K562 treated with DMSO at 1 percent for 24 hours (cell line): Measurements from ENCODE around the gene KLK8. TPM values are rescaled to one million over a fixed set of nuclear protein-coding genes. Genes with fewer than 3 reads are reported as not detected.

ENCODE experiments used
- total RNA-seq: library from RNA; unstranded; fragments of 300-600 nt; gene quantifications from 2 replicates; pipeline ENCODE4 v1.2.3, GENCODE V29; 2022; ENCODE audit warnings: low read depth; ENCODE audit not compliant: insufficient read depth

KLK8 gene
- 0.95 and 2.1 TPM in 2 replicates for total RNA-seq

GRCh38 chr19:51001515-51001914, at the start of gene KLK8:
Gene KLK8, minus strand, starts transcription at chr19:51001604. Its CDS starts 437 bp downstream, at chr19:51001167.

DNA sequence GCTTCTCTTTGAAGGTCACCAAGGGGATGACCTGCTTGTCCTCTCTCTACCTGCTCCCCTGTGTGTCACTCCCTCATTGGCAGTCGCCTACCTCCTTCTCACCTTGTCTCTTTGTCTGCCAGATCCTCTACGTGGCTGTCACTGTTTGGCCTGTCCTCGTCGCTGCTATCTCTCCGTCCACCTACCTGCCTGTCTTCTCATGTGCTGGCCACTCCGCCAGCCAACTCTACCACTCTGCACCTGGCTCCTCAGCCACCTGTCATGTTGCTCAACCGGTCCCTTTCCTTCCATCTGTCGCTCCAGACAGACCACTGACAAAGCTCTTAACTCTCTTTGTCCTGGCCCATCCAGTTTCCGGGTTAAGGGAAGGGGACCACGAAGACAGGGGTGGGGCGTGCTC, 33.3 kb upstream of the KLK8 start, which contains the start of gene KLK12:
Gene KLK12 (minus strand): TSS at position 299 of the 400 bp plus-strand sequence. CDS start 381 bp downstream, outside the sequence.

DNA sequence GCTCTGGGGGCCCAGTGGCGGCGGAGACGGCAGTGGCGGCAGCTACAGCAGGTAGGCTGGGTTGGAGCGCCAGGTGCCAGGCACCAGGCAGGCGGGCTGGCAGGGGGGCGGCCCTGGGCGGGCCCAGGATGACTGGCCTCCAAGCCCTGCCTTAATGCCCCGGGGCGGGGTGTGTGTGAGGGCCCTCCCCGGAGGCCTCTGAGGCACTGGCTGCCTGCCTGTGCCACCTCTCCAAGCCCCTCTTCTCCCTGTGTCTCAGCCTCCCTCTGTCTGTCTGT, 25.1 kb upstream of the KLK8 start, which contains the start of gene KLK11:
Gene KLK11 (minus strand): TSS at position 63 of the 278 bp plus-strand sequence. CDS start 985 bp downstream, outside the sequence.

GRCh38 chr19:51019544-51019925, 18.1 kb upstream of the KLK8 start, which contains the start of gene KLK10:
Gene KLK10, minus strand, starts transcription at chr19:51019709. Its CDS starts 579 bp downstream, at chr19:51019130.

DNA sequence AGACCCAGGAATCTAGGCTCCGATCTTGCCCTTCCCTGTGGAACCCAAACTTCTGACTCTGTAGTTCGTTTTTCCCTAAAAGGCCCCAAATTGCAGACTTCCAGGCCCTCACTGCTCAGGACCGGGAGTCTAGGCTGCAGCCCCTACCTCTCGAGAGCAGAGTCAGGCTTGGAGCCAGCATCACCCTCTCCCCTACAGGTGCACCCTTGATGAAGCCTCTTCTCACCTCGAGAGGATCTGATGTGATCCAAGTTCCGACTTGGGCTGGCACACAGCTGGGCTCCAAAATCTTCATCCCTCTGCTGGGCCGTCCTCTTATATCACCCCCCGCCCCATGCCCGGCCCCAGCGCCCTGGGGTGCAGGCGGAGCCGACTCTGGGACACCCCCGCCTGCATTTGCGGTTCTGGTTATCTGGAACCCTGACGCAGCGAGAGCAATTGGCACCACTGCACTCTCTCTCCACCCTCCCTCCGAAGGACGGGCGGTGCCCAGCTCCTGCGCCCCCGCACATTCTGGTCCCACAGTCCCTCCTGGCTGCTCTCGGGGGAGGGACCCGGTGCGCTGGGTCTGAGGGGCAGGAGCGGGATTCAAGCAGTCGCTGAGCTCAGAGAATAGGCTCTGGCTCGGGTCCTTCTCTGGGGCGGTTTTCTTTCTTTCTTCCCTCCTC, 17.6 kb downstream of the KLK8 start, which contains the start of gene KLK7:
Gene KLK7 (minus strand): TSS at position 293 of the 668 bp plus-strand sequence. CDS start 1,518 bp downstream, outside the sequence.

GRCh38 chr19:50969413-50969760, 32.0 kb downstream of the KLK8 start, which contains the start of gene KLK6:
Gene KLK6, minus strand, starts transcription at chr19:50969591. Its CDS starts 1,487 bp downstream, at chr19:50968104.

GRCh38 chr19:50952910-50953309, 48.5 kb downstream of the KLK8 start, which contains the start of gene KLK5:
Gene KLK5, minus strand, starts transcription at chr19:50953038. Its CDS starts 381 bp downstream, at chr19:50952657.

Other genes starting within 250 kb of the KLK8 start
- 0.59 TPM in 1 of 2 replicates, not detected in the other for gene GPR32, start 231.1 kb downstream of the KLK8 start, total RNA-seq
- not detected in 2 replicates for gene ACP4, start 211.2 kb downstream of the KLK8 start, total RNA-seq
- gene KLK1, start 177.8 kb downstream of the KLK8 start, total RNA-seq = 19.2 and 20.0 TPM in 2 replicates
- 0.56 TPM in 1 of 2 replicates, not detected in the other for gene KLK15, start 168.0 kb downstream of the KLK8 start, total RNA-seq
- gene KLK3, start 146.7 kb downstream of the KLK8 start, total RNA-seq = not detected in 2 replicates
- gene KLK2, start 128.2 kb downstream of the KLK8 start, total RNA-seq = not detected in 2 replicates
- not detected in 2 replicates for gene KLK4, start 90.2 kb downstream of the KLK8 start, total RNA-seq
- not detected in 2 replicates for gene KLK5, start 48.6 kb downstream of the KLK8 start, total RNA-seq
- not detected in 2 replicates for gene KLK6, start 32.0 kb downstream of the KLK8 start, total RNA-seq
- not detected in 2 replicates for gene KLK7, start 17.7 kb downstream of the KLK8 start, total RNA-seq
- not detected in 2 replicates for gene KLK10, start 18.1 kb upstream of the KLK8 start, total RNA-seq
- not detected in 2 replicates for gene KLK11, start 25.0 kb upstream of the KLK8 start, total RNA-seq
- gene KLK12, start 33.4 kb upstream of the KLK8 start, total RNA-seq = not detected in 2 replicates
- gene KLK13, start 63.5 kb upstream of the KLK8 start, total RNA-seq = 2.7 and 2.9 TPM in 2 replicates
- not detected in 2 replicates for gene KLK14, start 81.3 kb upstream of the KLK8 start, total RNA-seq
- 31.1 and 32.6 TPM in 2 replicates for gene CTU1, start 106.8 kb upstream of the KLK8 start, total RNA-seq
- gene SIGLEC9, start 123.3 kb upstream of the KLK8 start, total RNA-seq = 0.93 and 1.1 TPM in 2 replicates
- 0.15 TPM in 1 of 2 replicates, not detected in the other for gene SIGLEC7, start 140.7 kb upstream of the KLK8 start, total RNA-seq
- gene CD33, start 223.5 kb upstream of the KLK8 start, total RNA-seq = 73.3 and 79.4 TPM in 2 replicates
- not detected in 2 replicates for gene SIGLECL1, start 249.5 kb upstream of the KLK8 start, total RNA-seq